ENCODE measurements around the gene GJC2.

Gene GJC2

GRCh38 chr1:228157729-228158126 lies 8.0 kb downstream of the GJC2 start:
- no peak overlapping the region for H3K4me3 ChIP-seq (ENCODE audit: low read depth in 1 of 2, low read length in 2 of 2)
- H3K27me3 ChIP-seq (ENCODE audit: insufficient read depth, low read length, poor library complexity), result no peaks in the 10 kb centered on the region
- H3K27ac ChIP-seq (ENCODE audit: low read length), result no peak overlapping the region
- ATAC-seq (ENCODE audit: insufficient read depth, low read depth), result no peak
- no peaks in the 10 kb centered on the region for H3K36me3 ChIP-seq (ENCODE audit: insufficient read depth, low read length)
- no peak overlapping the region for H2AFZ ChIP-seq (ENCODE audit: low read depth, low read length)
- no peaks in the 10 kb centered on the region for H3K79me2 ChIP-seq (ENCODE audit: insufficient read depth, low read length)
- no peak overlapping the region for H3K4me2 ChIP-seq (ENCODE audit: insufficient read depth, low read length)
- H4K20me1 ChIP-seq (ENCODE audit: insufficient read depth, low read length), result peaks cover 17% of the 10 kb centered on the region
- TF ChIP-seq CTCF (IDR thresholded peaks at IDR 0.05; ENCODE audit: borderline replicate concordance, extremely low read depth, low read length, poor library complexity, severe bottlenecking) (no peak), EZH2 (IDR thresholded peaks at IDR 0.05; ENCODE audit: borderline replicate concordance, low read depth, low read length, severe bottlenecking) (no peak)
- no peaks in the 10 kb centered on the region for H3K9me3 ChIP-seq (ENCODE audit: insufficient read depth, low read length, severe bottlenecking)
- no peak overlapping the region for H3K9ac ChIP-seq (ENCODE audit: low read depth, low read length)
- no peaks in the 10 kb centered on the region; the same call in 1 of the 2 replicates for H3K4me1 ChIP-seq (ENCODE audit: insufficient read depth, low read length)
- DNase-seq, result no peak

GRCh38 chr1:228158151-228159007 lies 8.6 kb downstream of the GJC2 start:
- DNase-seq, result no peak
- ATAC-seq (ENCODE audit: insufficient read depth, low read depth), result no peak
- Histone ChIP-seq H3K27ac (ENCODE audit: low read length) (no peak overlapping the region), H3K36me3 (ENCODE audit: insufficient read depth, low read length) (no peaks in the 10 kb centered on the region), H3K9ac (ENCODE audit: low read depth, low read length) (no peak overlapping the region), H3K4me3 (ENCODE audit: low read depth in 1 of 2, low read length in 2 of 2) (no peak overlapping the region), H2AFZ (ENCODE audit: low read depth, low read length) (no peak overlapping the region), H4K20me1 (ENCODE audit: insufficient read depth, low read length) (peaks cover 17% of the 10 kb centered on the region), H3K4me1 (ENCODE audit: insufficient read depth, low read length) (no peaks in the 10 kb centered on the region; the same call in 1 of the 2 replicates), H3K4me2 (ENCODE audit: insufficient read depth, low read length) (no peak overlapping the region), H3K79me2 (ENCODE audit: insufficient read depth, low read length) (no peaks in the 10 kb centered on the region), H3K9me3 (ENCODE audit: insufficient read depth, low read length, severe bottlenecking) (no peaks in the 10 kb centered on the region), H3K27me3 (ENCODE audit: insufficient read depth, low read length, poor library complexity) (no peaks in the 10 kb centered on the region)
- TF ChIP-seq CTCF (IDR thresholded peaks at IDR 0.05; ENCODE audit: borderline replicate concordance, extremely low read depth, low read length, poor library complexity, severe bottlenecking) (no peak), EZH2 (IDR thresholded peaks at IDR 0.05; ENCODE audit: borderline replicate concordance, low read depth, low read length, severe bottlenecking) (no peak)

GRCh38 chr1:228159008-228159665 lies 9.4 kb downstream of the GJC2 start:
- ATAC-seq (ENCODE audit: insufficient read depth, low read depth), result no peak
- H3K4me2 ChIP-seq (ENCODE audit: insufficient read depth, low read length), result no peak overlapping the region
- no peaks in the 10 kb centered on the region for H3K9me3 ChIP-seq (ENCODE audit: insufficient read depth, low read length, severe bottlenecking)
- no peaks in the 10 kb centered on the region for H3K79me2 ChIP-seq (ENCODE audit: insufficient read depth, low read length)
- H3K4me3 ChIP-seq (ENCODE audit: low read depth in 1 of 2, low read length in 2 of 2), result no peak overlapping the region
- H3K36me3 ChIP-seq (ENCODE audit: insufficient read depth, low read length), result no peaks in the 10 kb centered on the region
- H3K9ac ChIP-seq (ENCODE audit: low read depth, low read length), result no peak overlapping the region
- H4K20me1 ChIP-seq (ENCODE audit: insufficient read depth, low read length), result peaks cover 16% of the 10 kb centered on the region
- no peak overlapping the region for H2AFZ ChIP-seq (ENCODE audit: low read depth, low read length)
- H3K27me3 ChIP-seq (ENCODE audit: insufficient read depth, low read length, poor library complexity), result no peaks in the 10 kb centered on the region
- H3K4me1 ChIP-seq (ENCODE audit: insufficient read depth, low read length), result no peaks in the 10 kb centered on the region; the same call in 1 of the 2 replicates
- TF ChIP-seq CTCF (IDR thresholded peaks at IDR 0.05; ENCODE audit: borderline replicate concordance, extremely low read depth, low read length, poor library complexity, severe bottlenecking) (no peak), EZH2 (IDR thresholded peaks at IDR 0.05; ENCODE audit: borderline replicate concordance, low read depth, low read length, severe bottlenecking) (no peak)
- no peak for DNase-seq
- H3K27ac ChIP-seq (ENCODE audit: low read length), result no peak overlapping the region

All from DND-41 (cell line).